HG02759 (cell line): ENCODE results near the gene GPR179.

Source experiments
- ATAC-seq: cut with Tn5 transposase; IDR thresholded peaks from one replicate; pipeline ENCODE4 v1.9.1; 2021; ENCODE audit warnings: mild to moderate bottlenecking, moderate library complexity; ENCODE audit not compliant: unreplicated experiment

The GPR179 gene

GRCh38 chr17:38344420-38344745 is 627 bp upstream of the GPR179 start:
- ATAC-seq = no peak

- ATAC-seq = no peak
Observed at GRCh38 chr17:38342886-38343607, 709 bp downstream of the GPR179 start.

DNA sequence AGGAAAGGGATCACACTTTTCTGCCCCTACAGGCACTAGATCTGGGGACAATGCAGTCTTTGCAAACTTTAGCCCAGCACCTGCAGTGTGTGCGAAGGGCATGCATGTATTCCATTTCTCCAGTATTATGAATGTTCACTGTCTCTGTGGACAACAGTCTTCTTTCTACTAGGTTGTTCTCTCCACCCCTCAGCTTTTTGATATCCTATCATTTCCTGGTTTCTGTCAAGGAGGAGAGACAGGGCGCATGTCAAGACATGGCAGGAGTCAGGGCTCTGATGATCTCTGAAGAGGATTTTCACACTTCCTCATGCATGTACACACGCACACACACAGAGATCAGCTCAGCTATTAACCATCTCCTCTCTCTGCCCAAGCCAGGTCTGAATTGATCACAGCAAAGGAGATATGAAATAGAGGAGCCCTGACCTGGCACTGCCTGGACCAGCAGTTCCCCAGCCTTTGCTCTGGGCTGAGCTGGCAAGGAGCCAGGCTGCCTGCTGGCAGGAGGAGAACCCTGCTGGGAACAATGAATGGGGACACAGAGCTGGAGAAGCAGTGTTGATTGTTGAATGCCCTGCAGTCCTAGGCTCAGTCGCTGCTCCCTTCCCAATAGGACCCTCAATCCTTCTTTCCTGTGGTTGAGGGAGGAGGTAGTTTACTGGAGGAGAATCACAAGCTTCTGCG is 2.6 kb downstream of the GPR179 start:
- no peak for ATAC-seq

DNA sequence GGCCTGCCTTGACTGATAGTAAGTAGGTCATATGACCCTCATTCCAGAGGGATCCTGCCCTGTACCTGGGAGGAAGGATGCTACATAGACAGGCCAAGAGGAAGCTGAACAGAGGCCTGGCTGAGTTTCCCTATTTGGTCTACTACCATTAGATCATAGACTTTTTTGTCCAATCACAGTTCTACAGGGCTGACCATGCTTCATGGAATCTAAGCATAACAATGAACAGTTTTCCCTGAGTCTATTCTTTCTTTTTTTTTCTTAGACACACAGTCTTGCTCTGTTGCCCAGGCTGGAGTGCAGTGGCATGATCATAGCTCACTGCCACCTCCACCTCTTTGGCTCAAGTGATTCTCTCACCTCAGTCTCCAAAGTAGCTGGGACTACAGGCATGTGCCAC is 3.9 kb downstream of the GPR179 start:
- ATAC-seq = no peak

GRCh38 chr17:38338535-38338934 is 5.2 kb downstream of the GPR179 start:
- ATAC-seq = no peak

DNA sequence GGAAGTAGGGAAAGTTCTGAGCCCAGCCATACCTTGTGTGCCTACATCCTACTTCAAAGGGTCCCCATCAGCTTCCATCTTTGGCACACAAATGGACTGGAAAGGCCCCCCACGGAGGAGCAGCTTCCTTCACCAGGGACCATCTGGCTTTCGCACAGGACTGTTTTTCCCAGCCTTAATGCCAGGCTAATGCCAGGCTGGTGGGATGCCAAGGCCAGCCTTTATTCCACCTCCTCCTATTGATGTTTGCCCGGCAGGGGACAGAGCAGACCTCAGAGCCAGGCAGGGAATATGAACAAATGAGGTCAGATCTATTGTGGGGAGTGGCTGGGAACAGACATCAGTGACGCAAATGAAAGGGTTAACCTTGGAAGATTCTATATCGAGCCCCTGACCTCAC is 5.7 kb downstream of the GPR179 start:
- ATAC-seq = no peak

DNA sequence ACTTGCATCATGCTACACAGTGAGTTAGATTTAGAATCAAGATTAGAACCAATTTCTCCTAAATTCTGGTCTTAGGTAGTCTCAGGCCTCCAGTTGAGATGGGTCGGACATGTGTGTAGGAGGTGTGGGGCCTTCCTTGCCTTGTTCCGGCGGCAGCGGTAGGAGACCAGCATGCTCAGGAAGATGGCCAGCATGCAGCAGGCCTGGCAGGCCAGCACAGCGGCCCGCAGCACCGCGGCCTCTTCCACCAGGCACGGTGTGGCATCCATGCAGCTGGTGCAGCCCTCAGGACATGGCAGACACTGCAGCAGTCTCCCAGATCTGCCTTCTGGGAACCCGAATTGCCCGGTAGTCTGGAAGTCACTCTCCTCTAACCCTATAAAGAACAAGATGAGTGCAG is 6.9 kb downstream of the GPR179 start:
- no peak for ATAC-seq

GRCh38 chr17:38334480-38335364 is 9.0 kb downstream of the GPR179 start:
- ATAC-seq = no peak

DNA sequence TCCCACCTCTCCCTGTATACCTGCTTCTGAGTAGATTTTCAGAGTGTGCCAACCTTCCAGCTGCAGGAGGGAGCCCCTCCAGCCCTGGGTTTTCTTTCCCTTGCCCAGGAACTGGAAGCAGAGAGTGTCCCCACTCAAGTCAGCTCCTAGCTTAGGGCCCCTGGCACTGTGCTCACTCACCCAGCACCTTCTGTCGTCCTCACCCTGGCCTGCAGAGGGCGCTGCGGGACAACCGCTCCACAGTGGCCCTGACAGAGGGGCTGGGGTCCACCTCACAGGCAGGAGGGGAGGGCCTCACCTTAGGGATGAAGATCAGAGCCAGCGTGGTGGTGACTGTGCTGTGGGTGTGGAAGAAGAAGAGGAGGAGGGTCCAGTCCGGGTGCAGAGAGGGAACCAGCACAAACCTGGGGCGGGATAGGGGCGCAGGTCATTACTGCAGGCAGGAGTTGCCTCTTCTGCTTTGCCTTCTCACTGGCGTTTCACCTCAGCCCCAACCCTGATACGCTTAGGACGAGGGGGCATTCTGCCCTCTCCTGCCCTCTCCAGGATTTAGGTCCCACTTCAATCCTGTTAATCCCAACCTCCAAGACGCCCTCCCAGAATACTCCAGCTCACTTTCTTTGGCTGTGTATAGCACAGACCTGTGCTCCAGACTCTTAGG is 10.0 kb downstream of the GPR179 start:
- no peak for ATAC-seq

DNA sequence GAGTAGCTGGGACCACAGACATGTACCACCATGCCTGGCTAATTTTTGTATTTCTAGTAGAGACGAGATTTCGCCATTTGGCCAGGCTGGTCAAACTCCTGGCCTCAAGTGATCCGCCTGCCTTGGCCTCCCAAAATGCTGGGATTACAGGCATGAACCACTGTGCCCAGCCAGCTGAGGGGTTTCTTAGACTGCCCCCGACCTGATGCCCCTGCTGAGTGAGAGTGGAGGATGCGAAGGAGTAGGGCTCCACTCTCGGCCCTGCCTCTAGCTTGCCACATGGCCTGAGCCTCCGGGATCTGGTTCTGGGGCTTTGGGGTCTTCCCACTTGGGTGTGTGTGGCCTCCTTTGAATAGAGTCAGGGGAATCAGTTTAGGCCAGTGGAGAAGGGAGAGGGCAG is 11.0 kb downstream of the GPR179 start:
- ATAC-seq = no peak

DNA sequence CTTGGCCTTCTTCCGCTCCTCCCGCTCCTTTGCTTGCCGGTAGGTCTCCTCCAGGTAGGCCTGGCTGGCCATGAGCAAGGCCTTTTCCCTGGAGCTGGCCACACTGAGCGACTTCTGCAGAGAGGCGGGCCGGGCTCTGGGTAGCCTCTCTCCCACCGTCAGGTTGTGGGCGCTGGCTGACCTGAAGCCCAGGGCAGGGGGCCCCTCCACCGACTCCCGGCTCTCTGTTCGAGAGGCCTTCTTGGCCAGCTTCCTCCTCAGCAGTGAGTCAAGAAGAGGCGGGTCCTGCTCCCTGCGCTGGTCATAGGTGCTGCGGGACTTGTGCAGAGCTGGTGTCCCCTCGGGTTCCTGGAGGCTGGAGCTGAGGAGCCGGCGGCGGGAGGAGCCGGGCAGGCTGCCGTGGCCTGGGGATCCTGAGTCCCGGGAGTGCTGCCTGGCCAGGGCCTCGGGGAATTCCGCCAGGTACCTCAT is 12.8 kb downstream of the GPR179 start:
- ATAC-seq = no peak

DNA sequence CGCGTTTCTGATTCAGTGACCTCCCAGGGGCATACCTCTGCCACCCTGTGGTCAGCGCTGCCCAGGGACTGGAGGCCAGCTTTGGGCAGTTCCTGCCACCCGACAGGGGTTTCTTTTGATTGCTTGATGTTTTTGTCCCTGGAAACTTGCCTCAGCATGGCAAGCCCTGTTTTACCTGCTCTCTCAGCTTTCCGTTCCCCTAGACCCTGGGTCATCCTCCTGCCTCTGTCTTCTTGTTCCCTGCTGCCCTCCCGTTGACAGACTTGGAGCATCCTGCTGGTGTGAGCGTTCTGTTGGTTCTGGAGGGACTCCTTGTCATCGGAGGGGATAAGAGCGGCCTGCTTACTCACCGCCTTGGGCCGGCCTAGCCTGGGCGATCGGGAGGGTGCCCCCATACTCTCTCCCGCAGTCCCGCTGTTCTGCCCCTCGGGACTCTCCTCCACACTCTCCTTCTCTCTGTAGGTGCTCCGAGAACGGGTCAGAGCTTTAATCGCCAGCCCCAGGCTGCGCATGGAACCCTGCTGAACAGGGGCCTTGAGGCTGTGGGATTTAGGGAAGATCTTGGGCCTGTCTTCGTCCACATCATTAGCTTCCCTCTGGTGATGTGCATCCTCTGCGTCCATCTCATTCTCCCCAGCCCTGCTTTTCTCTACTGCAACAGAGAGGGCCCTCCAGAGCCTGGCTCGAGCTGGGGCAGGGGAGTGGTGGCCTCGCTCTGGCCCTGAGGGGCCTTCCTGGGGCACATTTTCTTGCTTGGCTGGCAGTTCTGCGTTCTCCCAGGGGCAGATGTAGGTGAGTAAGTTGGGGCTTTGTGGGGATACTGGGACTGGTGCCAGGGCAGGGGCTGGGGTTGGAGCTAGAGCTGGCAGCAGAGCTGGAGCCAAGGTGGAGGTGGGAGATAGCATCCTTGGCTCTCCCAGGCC is 13.7 kb downstream of the GPR179 start:
- no peak for ATAC-seq

DNA sequence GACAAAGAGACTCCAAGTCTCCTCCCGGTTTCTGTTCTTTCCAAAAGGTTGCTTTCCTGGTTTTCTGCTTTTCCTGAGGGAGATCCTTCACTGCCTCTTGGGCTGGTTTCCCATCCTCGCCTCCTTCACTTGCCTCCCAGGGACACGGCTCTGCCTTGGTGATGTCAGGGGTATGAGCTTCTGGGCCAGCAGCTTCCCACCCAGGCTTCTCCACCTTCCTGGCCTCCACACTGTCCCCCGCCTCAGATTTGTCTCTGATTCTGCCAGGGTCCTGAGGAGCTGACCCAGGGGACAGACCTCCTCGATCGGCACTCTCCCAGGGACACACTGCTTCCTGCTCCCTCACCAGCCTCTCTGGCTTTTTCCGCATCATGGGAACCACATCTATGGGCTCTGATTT is 14.5 kb downstream of the GPR179 start:
- ATAC-seq = no peak

DNA sequence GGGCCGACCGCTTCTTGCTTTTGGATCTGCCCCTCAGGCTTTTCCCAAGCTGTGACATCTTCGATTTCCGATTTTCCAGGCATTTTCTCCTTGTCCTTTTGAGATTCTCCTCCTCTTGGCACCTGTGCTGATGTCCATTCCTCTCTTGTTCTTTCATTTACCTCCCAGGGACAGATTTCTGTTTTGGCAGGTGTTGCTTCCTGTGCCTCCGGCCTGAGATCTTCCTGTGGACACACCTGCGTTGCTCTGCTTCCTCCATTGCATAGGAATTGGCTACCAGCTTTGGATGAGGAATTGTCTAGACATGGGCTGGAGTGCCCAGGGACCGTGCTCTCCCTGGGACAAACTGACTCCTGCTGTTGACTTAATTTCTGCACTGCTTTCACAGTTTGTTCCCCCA is 15.1 kb downstream of the GPR179 start:
- no peak for ATAC-seq

DNA sequence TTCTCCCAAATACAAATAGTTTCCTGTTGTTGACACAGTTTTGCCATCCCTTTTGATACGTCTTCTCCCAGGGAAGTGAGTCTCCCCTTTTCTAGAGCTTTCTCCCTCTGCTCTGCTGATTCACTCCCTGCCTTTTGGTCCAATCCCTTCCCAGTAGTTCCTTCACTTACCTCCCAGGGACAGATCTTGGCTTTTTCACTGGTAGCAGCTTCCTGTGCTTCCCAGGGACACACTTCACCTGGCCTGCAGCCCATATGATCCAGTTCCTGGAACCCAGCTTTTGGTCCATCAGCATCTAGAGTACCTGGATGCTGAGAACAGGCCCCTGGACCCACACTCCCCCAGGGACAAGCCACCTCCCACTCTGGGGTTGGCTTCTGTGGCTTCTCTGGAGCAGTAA is 15.8 kb downstream of the GPR179 start:
- ATAC-seq = no peak

DNA sequence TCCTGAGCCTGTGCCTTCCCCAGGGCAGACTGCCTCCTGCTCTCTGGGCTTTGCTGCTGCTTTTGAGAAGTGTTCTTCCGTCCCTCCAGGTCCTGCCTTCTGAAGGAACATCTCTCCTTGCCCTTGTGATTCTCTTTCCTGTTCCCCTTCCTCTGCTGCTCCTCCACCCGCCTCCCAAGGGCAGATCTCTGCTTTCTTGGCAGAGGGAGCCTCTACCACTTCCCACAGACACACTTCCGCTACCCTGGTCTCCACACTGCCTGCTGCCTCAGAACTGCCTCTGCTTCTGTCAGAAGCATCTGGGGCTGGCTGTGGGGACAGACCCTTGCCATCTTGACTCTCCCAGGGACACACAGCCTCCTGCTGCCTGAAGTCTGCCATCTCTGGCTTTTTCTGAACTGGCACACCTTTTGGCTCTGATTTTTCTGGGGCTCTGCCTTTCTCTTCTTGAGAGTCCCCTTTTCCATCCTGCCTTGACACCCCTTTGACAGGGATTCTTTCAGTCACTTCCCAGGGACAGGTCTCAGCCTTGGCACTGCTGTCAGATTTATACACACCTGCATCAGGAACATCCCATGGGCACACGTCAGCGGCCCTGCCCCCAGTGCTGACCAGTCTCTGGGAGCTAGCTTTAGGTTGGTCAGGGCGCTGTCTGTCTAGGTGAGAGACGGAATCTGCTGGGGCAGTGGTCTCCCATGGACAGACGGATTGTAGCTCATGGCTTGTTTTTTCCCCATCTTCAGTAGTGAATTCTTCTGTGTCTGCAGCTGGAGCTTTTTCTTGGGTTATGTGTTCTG is 16.6 kb downstream of the GPR179 start:
- no peak for ATAC-seq

- ATAC-seq = no peak
Observed at GRCh38 chr17:38325221-38325851, 18.4 kb downstream of the GPR179 start.

DNA sequence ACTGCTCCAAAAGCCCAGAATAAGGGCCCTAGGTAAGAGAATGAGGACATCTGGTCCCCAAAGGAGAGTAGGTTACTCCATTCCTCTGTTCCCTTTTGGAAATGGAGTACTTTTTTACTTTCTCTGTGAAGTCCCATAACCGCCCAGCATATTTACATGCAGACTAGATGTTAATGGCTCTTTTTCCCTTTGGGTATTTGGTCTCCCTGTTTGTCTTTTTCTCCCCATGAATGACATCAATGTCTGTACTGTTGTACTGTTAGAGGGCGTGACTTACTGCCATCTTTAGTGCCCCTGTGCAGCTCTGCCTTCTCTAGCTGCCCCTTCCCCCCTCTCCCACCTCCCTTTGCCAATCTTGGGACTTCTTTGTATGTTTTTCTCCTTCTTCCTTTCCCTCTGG is 19.0 kb downstream of the GPR179 start:
- ATAC-seq = no peak

- ATAC-seq = no peak
Observed at GRCh38 chr17:38324141-38324697, 19.5 kb downstream of the GPR179 start.
